ENCODE data around the gene CSNK2A1. TPM values are rescaled to one million over a fixed set of nuclear protein-coding genes. Genes with fewer than 3 reads are reported as not detected.

The CSNK2A1 gene
- total RNA-seq, 1 donor from 2014 or later, result 84.8 TPM

DNA sequence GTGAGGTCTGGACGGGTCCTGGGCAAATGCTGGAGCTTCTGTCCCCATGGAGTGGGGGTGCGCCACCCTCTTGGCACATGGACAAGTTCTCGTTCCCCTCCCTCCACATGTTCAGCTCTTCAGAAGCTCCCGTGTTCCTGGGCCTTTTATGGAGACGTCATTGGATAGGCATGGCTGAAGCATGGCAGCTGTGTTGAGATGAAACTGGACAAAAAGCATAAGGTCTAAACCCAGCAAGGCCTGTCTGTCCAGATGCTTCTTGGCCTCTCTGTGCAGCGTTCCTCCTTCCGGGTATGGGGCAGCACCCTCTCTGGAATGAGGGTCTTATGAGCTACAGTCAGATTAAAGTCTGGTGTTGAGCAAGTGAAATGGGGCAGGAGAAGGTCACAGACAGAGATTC, 108.0 kb downstream of the CSNK2A1 start:
- TF ChIP-seq CTCF (IDR thresholded peaks at IDR 0.05), result no peak
- intact Hi-C loops (cut with DNase I), result no loop called here
- H3K36me3 ChIP-seq, result peaks cover 79% of the 10 kb centered on the region
- H3K27me3 ChIP-seq, result no peaks in the 10 kb centered on the region
- H3K4me1 ChIP-seq, result peaks cover 18% of the 10 kb centered on the region
- DNase-seq (no peak), ATAC-seq (no peak)
- no peak overlapping the region for H3K4me3 ChIP-seq
- no peaks in the 10 kb centered on the region for H3K9me3 ChIP-seq
- no peak overlapping the region for H3K27ac ChIP-seq

- DNase-seq (no peak), ATAC-seq (no peak)
- Histone ChIP-seq H3K36me3 (peaks cover 79% of the 10 kb centered on the region), H3K4me3 (no peak overlapping the region), H3K27ac (no peak overlapping the region), H3K4me1 (peaks cover 18% of the 10 kb centered on the region), H3K9me3 (no peaks in the 10 kb centered on the region), H3K27me3 (no peaks in the 10 kb centered on the region)
- TF ChIP-seq CTCF (IDR thresholded peaks at IDR 0.05), result no peak
- intact Hi-C loops (cut with DNase I), result no loop called here
These were observed 108.8 kb downstream of the CSNK2A1 start for GRCh38 chr20:434661-435419.

DNA sequence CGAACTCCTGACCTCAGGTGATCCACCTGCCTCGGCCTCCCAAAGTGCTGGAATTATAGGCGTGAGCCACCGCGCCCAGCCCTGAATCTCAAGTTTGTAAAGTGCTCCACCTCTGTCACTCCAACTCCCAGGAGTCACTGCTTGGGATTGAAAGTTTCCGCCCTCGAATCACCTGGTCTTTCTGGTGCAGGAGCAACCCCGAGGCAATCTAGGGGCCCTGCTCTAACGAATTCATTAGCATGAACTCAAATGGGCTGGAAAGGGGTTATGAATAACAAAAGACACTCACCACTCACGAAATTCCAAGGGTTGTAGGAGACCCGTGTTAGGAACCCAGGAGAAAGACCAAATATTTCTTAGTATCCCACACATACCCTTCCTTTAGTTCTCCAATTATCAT, 109.4 kb downstream of the CSNK2A1 start:
- H3K9me3 ChIP-seq, result no peaks in the 10 kb centered on the region
- no peaks in the 10 kb centered on the region for H3K27me3 ChIP-seq
- H3K36me3 ChIP-seq, result peaks cover 81% of the 10 kb centered on the region
- DNase-seq (no peak), ATAC-seq (no peak)
- no peak overlapping the region for H3K4me3 ChIP-seq
- no peak for TF ChIP-seq CTCF (IDR thresholded peaks at IDR 0.05)
- peaks cover 18% of the 10 kb centered on the region for H3K4me1 ChIP-seq
- H3K27ac ChIP-seq, result no peak overlapping the region
- intact Hi-C loops (cut with DNase I), result no loop called here

- Histone ChIP-seq H3K9me3 (no peaks in the 10 kb centered on the region), H3K4me1 (peaks cover 10% of the 10 kb centered on the region), H3K27ac (no peak overlapping the region), H3K27me3 (no peaks in the 10 kb centered on the region), H3K36me3 (peaks cover 83% of the 10 kb centered on the region), H3K4me3 (no peak overlapping the region)
- ATAC-seq (no peak), DNase-seq (no peak)
- TF ChIP-seq CTCF (IDR thresholded peaks at IDR 0.05), result no peak
- intact Hi-C loops (cut with DNase I), result no loop called here
These were observed 110.2 kb downstream of the CSNK2A1 start for GRCh38 chr20:433300-433975.

DNA sequence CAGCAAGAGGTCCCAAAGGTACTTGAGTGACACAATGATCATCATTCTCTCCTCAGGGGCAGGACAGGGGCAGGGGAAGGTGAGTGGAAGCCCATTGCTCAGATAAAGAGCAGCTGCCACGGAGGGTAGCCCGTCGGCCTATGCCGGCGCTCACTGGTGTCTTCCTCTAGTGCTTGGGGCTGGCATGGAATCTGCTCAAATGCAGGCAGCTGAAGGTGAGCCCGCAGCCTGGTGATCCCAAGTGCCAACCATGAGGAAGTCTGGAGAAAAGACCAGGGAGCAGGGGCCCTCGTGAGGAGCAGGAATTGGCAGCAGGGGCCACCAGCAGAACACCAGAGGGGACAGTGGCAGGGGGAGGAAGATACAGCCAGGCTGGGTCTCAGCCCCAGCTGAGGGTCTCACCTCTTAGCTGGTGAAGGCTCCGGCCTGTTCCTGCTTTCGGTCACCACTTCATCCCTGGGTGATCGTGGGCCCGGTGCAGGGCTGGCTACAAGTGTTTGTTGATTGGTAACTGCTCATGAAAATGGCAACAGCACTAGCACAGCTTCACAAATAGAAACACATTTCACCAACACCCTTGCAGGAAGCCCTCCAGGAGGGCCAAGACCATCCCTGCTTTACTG, 110.8 kb downstream of the CSNK2A1 start:
- peaks cover 83% of the 10 kb centered on the region for H3K36me3 ChIP-seq
- ATAC-seq (no peak), DNase-seq (no peak)
- no peak overlapping the region for H3K4me3 ChIP-seq
- no peaks in the 10 kb centered on the region for H3K9me3 ChIP-seq
- H3K4me1 ChIP-seq, result peaks cover 4% of the 10 kb centered on the region
- H3K27ac ChIP-seq, result no peak overlapping the region
- intact Hi-C loops (cut with DNase I), result no loop called here
- H3K27me3 ChIP-seq, result no peaks in the 10 kb centered on the region
- TF ChIP-seq CTCF (IDR thresholded peaks at IDR 0.05), result no peak
